HCT116 (cell line): ENCODE measurements around the gene OTUB2. TPM values are rescaled to one million over a fixed set of nuclear protein-coding genes. Genes with fewer than 3 reads are reported as not detected.
A peak's percentile ranks its signal among the peaks of the same experiment; 100 is the strongest.

Source experiments
- ATAC-seq: fragments of 200-7000 bp; cut with Tn5 transposase; 2 replicates; pipeline ENCODE4 v1.9.1; 2020; ENCODE audit warnings: mild to moderate bottlenecking, moderate library complexity
- BruUV-seq: library from RNA; stranded (reverse); fragments of 400-500 nt; replicated peaks from 2 replicates; lab custom pipeline; 2021; lab: Mats Ljungman, UMichigan
- CTCF ChIA-PET: fragments of 300-600 bp; sonication (Branson Sonifier 250); formaldehyde crosslinking; loops from one replicate; lab custom pipeline; 2021; ENCODE audit warnings: antibody characterized with exemption; lab: Charles Lee
- POLR2A ChIA-PET: fragments of 300-600, 350-600 bp; sonication (Branson Sonifier 250); formaldehyde crosslinking; loops from one replicate; lab custom pipeline; 2021; ENCODE audit warnings: antibody characterized with exemption; lab: Charles Lee
- RAD21 ChIA-PET, 2 experiments: fragments of 300-600 bp; sonication (Branson Sonifier 250); formaldehyde crosslinking; loops; one replicate each; lab custom pipeline; 2023; ENCODE audit warnings: low total read pairs in 2 of 2; ENCODE audit not compliant: uncharacterized antibody in 2 of 2, unreplicated experiment in 2 of 2, low non-redundant PET in 1 of 2; lab: Charles Lee
- DNase-seq: peaks from one replicate; pipeline ENCODE4 v3.0.0-alpha.2; 2010; ENCODE audit warnings: low read depth, low spot score
- H2AFZ ChIP-seq: fragments of 200-600 bp; shearing (Covaris generic), sonication (generic); 2 replicates; pipeline ENCODE4 v1.6.1; 2017; ENCODE audit warnings: low read depth, mixed run types, mixed read lengths, antibody characterized with exemption, low read length; ENCODE audit not compliant: poor library complexity, severe bottlenecking
- H3K27ac ChIP-seq: 2 replicates; pipeline ENCODE4 v1.5.1; 2012; ENCODE audit warnings: low read depth, low read length
- H3K27me3 ChIP-seq: fragments of 200-600 bp; sonication (generic); 2 replicates; pipeline ENCODE4 v1.6.1; 2016; ENCODE audit warnings: mixed run types, low read length, mixed read lengths; ENCODE audit not compliant: insufficient read depth
- H3K36me3 ChIP-seq, 2 experiments: fragments of 200-500 bp in 1 of 2; fragments of 200-600 bp in 1 of 2; sonication (Bioruptor generic) in 1 of 2; sonication (generic) in 1 of 2; 2 replicates each; pipeline versions ENCODE4 v1.5.1 to v1.6.1; 2014 to 2016; ENCODE audit warnings: low read length in 2 of 2, inconsistent platforms in 1 of 2, mixed read lengths in 1 of 2, mixed run types in 1 of 2; ENCODE audit not compliant: insufficient read depth in 2 of 2, control insufficient read depth in 1 of 2
- H3K4me1 ChIP-seq, 2 experiments: fragments of 200-600 bp in 1 of 2; sonication (generic) in 1 of 2; 2 replicates each; pipeline versions ENCODE4 v1.5.1 to v1.6.1; 2012 to 2017; ENCODE audit warnings: low read length in 2 of 2, inconsistent platforms in 1 of 2, mild to moderate bottlenecking in 1 of 2, mixed read lengths in 1 of 2, mixed run types in 1 of 2, moderate library complexity in 1 of 2; ENCODE audit not compliant: insufficient read depth in 2 of 2, control insufficient read depth in 1 of 2
- H3K4me2 ChIP-seq: fragments of 200-600 bp; sonication (generic); 2 replicates; pipeline ENCODE4 v1.6.1; 2017; ENCODE audit warnings: mixed run types, low read length, mixed read lengths
- H3K4me3 ChIP-seq, 2 experiments: fragments of 200-600 bp in 1 of 2; sonication (generic) in 1 of 2; replicated peaks in 1 of 2; 2 replicates each; pipeline ENCODE4 v1.5.1; 2011 to 2016; ENCODE audit warnings: low read length in 2 of 2, control low read depth in 1 of 2, low read depth in 1 of 2, mild to moderate bottlenecking in 1 of 2, mixed read lengths in 1 of 2, mixed run types in 1 of 2
- H3K79me2 ChIP-seq: fragments of 200-600 bp; sonication (generic); 2 replicates; pipeline ENCODE4 v1.6.1; 2017; ENCODE audit warnings: mild to moderate bottlenecking, mixed run types, low read length, moderate library complexity, mixed read lengths; ENCODE audit not compliant: insufficient read depth
- H3K9ac ChIP-seq: fragments of 200-600 bp; sonication (generic); 2 replicates; pipeline ENCODE4 v1.6.1; 2016; ENCODE audit warnings: low read length, mixed read lengths
- H3K9me2 ChIP-seq: fragments of 200-600 bp; sonication (generic), shearing (Covaris generic); 2 replicates; pipeline ENCODE4 v1.6.1; 2017; ENCODE audit warnings: mixed run types, mild to moderate bottlenecking, moderate library complexity; ENCODE audit not compliant: insufficient read depth
- H3K9me3 ChIP-seq, 2 experiments: fragments of 200-500 bp in 1 of 2; fragments of 200-600 bp in 1 of 2; sonication (Bioruptor generic) in 1 of 2; sonication (generic) in 1 of 2; 2 replicates each; pipeline ENCODE4 v1.6.1; 2014 to 2017; ENCODE audit warnings: low read length in 2 of 2, mixed read lengths in 2 of 2, inconsistent platforms in 1 of 2, low read depth in 1 of 2, mild to moderate bottlenecking in 1 of 2, mixed run types in 1 of 2, moderate library complexity in 1 of 2; ENCODE audit not compliant: control insufficient read depth in 1 of 2, insufficient read depth in 1 of 2
- H4K20me1 ChIP-seq: fragments of 200-600 bp; sonication (generic), shearing (Covaris generic); 2 replicates; pipeline ENCODE4 v1.6.1; 2017; ENCODE audit warnings: mixed run types, mild to moderate bottlenecking, moderate library complexity; ENCODE audit not compliant: insufficient read depth
- CBX3 ChIP-seq: IDR thresholded peaks from 2 replicates; pipeline ENCODE4 v1.6.1; 2012; ENCODE audit warnings: low read depth
- POLR2A ChIP-seq: IDR thresholded peaks from 2 replicates; pipeline ENCODE4 v1.7.0; 2011; ENCODE audit warnings: borderline replicate concordance; ENCODE audit not compliant: insufficient read depth, insufficient read length; ENCODE audit errors: extremely low read depth
- POLR2AphosphoS5 ChIP-seq: IDR thresholded peaks from 2 replicates; pipeline ENCODE4 v1.6.1; 2011; ENCODE audit warnings: mild to moderate bottlenecking, low read depth, low read length, moderate library complexity
- SIN3A ChIP-seq: IDR thresholded peaks from 2 replicates; pipeline ENCODE4 v1.6.1; 2012; ENCODE audit warnings: low read depth
- SP1 ChIP-seq: IDR thresholded peaks from 2 replicates; pipeline ENCODE4 v1.6.1; 2012; ENCODE audit warnings: low read depth
- SRF ChIP-seq: IDR thresholded peaks from 2 replicates; pipeline ENCODE4 v1.6.1; 2012; ENCODE audit warnings: low read depth
- TCF7L2 ChIP-seq: IDR thresholded peaks from 2 replicates; pipeline ENCODE4 v1.7.0; 2011; ENCODE audit warnings: borderline replicate concordance, inconsistent platforms; ENCODE audit not compliant: insufficient read depth, insufficient read length; ENCODE audit errors: extremely low read depth
- ZFX ChIP-seq: fragments of 450-650 bp; IDR thresholded peaks from 2 replicates; pipeline ENCODE4 v1.6.1; 2017
- intact Hi-C: fragments of 100-400 bp; cut with micrococcal nuclease; formaldehyde crosslinking; loops from 2 replicates; pipeline ENCODE4 v1.10.0; 2022
- total RNA-seq: library from RNA; stranded (reverse); gene quantifications from one replicate; pipeline ENCODE4 v1.2.1, GENCODE V29; 2021; ENCODE audit not compliant: unreplicated experiment
- TF ChIP-seq, protein P1 (sequence below): IDR thresholded peaks from 2 replicates; pipeline ENCODE4 v1.6.1; 2012

OTUB2 gene
- total RNA-seq, 1 experiment from 2014 or later = 6.6 TPM

DNA sequence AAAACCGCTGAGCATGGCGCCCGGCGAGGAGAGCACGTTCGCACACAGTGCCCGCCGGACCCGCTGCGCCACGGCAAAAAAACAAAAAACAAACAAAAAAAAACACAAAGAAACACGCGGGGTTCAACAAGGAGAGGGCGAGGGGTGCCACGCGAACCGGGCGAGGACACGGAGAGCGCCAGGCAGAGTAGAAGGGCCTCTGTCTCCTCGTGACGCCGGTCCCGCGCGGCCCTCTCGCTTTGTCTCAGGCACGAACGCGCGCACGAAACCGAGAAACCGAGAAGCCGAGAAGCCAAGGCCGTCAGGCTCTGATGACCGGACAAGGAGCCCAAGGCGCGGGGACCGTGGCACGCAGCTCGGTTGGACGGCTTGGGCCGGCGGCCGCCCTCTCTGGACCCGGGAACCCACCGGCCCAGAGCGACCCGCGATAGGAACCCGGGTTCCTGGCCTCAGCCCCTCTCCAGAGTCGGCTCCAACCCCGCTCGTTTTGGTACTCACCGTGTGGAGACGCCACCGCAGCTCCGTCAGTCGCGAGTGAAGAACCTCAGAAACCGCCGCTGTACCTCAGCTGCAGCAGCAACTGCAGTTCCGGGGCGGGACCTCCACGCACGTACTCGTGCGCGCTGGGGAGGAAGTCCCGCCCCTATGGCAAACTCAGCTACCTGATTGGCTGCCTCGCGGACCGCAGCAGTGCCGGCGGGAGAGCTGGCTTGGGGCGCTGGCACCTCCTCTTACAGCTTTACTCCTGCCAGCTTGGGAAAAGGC is 54.7 kb downstream of the OTUB2 start, which contains the start of the genes DDX24 and IFI27L1:
TSS of gene DDX24 (minus strand) at position 582 of the 765 bp plus-strand sequence. CDS start 1,460 bp downstream, outside the sequence.
TSS of gene IFI27L1 (plus strand) at position 690 of the 765 bp plus-strand sequence. CDS start 15,628 bp downstream, outside the sequence.
- Histone ChIP-seq H3K4me2 (peak within 1 kb of the TSS; percentile 83), H3K36me3 (peaks cover 14 to 31% of the 10 kb centered on the region in 2 experiments), H3K4me1 (peaks cover 9 to 16% of the 10 kb centered on the region in 2 experiments; a peak in 3 of 4 replicates), H4K20me1 (peaks cover 5% of the 10 kb centered on the region; the same call in 1 of the 2 replicates), H3K79me2 (peaks cover 56% of the 10 kb centered on the region), H2AFZ (no peak within 1 kb of the TSS), H3K27me3 (no peaks in the 10 kb centered on the region), H3K9ac (peak within 1 kb of the TSS; percentile 94), H3K9me3 (no peaks in the 10 kb centered on the region), H3K4me3 (peak within 1 kb of the TSS; percentile 82 to 84), H3K9me2 (no peaks in the 10 kb centered on the region), H3K27ac (peak within 1 kb of the TSS; percentile 80)
- no TSS peak for BruUV-seq
- TF ChIP-seq ZFX = peak; percentile 78
- TF ChIP-seq POLR2AphosphoS5 = peak; percentile 91
- peak; percentile 87 for TF ChIP-seq SP1
- TF ChIP-seq TCF7L2 = peak; percentile 44
- TF ChIP-seq CBX3 = no peak; the same call in 1 of the 2 replicates
- TF ChIP-seq SRF = no peak
- TF ChIP-seq SIN3A = peak; percentile 82; the same call in 1 of the 2 replicates
- TF ChIP-seq, protein P1, sequence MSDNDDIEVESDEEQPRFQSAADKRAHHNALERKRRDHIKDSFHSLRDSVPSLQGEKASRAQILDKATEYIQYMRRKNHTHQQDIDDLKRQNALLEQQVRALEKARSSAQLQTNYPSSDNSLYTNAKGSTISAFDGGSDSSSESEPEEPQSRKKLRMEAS = peak; percentile 77
- TF ChIP-seq POLR2A = peak; percentile 65
- ChIA-PET RAD21 (no interaction called here), CTCF (interaction anchor here (0.7 kb wide), 1 partner anchor 56 kb away, joined by 4 read pairs; no protein-coding TSS in a partner anchor), POLR2A (interaction anchor here (0.7 to 1.3 kb wide), 3 partner anchors 11 to 51 kb away, joined by 3 to 6 read pairs (median 3); no protein-coding TSS in a partner anchor)
- ATAC-seq (peak; percentile 99), DNase-seq (peak; percentile 78)
- intact Hi-C loops = no loop called here
